D341Med (cell line): ENCODE measurements around the gene TDRD3.
"Not testable (repeated sequence)": the region's sequence is repeated elsewhere in the genome, so short reads cannot be mapped to it uniquely, and the experiment has no call there.

Experiments used
- DNase-seq: peaks from one replicate; pipeline ENCODE4 v3.0.0; 2012; ENCODE audit warnings: low spot score

TDRD3 gene

GRCh38 chr13:60398907-60399589 lies 2.0 kb downstream of the TDRD3 start:
- DNase-seq: no peak

- DNase-seq: no peak
Measured at GRCh38 chr13:60402022-60402421, 5.0 kb downstream of the TDRD3 start.

GRCh38 chr13:60407095-60407494 lies 10.1 kb downstream of the TDRD3 start:
- no peak for DNase-seq

GRCh38 chr13:60407852-60408251 lies 10.8 kb downstream of the TDRD3 start:
- DNase-seq: not testable (repeated sequence)

GRCh38 chr13:60409574-60410292 lies 12.7 kb downstream of the TDRD3 start:
- not testable (repeated sequence) for DNase-seq

- DNase-seq: no peak
Measured at GRCh38 chr13:60410299-60410698, 13.3 kb downstream of the TDRD3 start.

- DNase-seq: no peak
Measured at GRCh38 chr13:60411464-60411863, 14.4 kb downstream of the TDRD3 start.

- DNase-seq: no peak
Measured at GRCh38 chr13:60411983-60412382, 15.0 kb downstream of the TDRD3 start.

GRCh38 chr13:60412909-60413616 lies 16.0 kb downstream of the TDRD3 start:
- no peak for DNase-seq

GRCh38 chr13:60414177-60414576 lies 17.2 kb downstream of the TDRD3 start:
- DNase-seq: no peak

GRCh38 chr13:60417734-60418133 lies 20.7 kb downstream of the TDRD3 start:
- no peak for DNase-seq

GRCh38 chr13:60418954-60419353 lies 21.9 kb downstream of the TDRD3 start:
- DNase-seq: no peak

- no peak for DNase-seq
Measured at GRCh38 chr13:60425332-60425731, 28.3 kb downstream of the TDRD3 start.

GRCh38 chr13:60426075-60426474 lies 29.1 kb downstream of the TDRD3 start:
- DNase-seq: no peak

GRCh38 chr13:60427285-60427684 lies 30.3 kb downstream of the TDRD3 start:
- DNase-seq: no peak

- DNase-seq: peak; percentile 20
Measured at GRCh38 chr13:60431108-60431700, 34.2 kb downstream of the TDRD3 start.

GRCh38 chr13:60433505-60433904 lies 36.5 kb downstream of the TDRD3 start:
- DNase-seq: no peak

GRCh38 chr13:60435762-60436374 lies 38.8 kb downstream of the TDRD3 start:
- DNase-seq: no peak

GRCh38 chr13:60439201-60439600 lies 42.2 kb downstream of the TDRD3 start:
- no peak for DNase-seq

GRCh38 chr13:60441761-60442160 lies 44.7 kb downstream of the TDRD3 start:
- no peak for DNase-seq

- DNase-seq: peak; percentile 39
Measured at GRCh38 chr13:60448907-60449510, 52.0 kb downstream of the TDRD3 start.

GRCh38 chr13:60453490-60453889 lies 56.5 kb downstream of the TDRD3 start:
- no peak for DNase-seq
